ENCODE measurements around the gene LRTM2.

DNA sequence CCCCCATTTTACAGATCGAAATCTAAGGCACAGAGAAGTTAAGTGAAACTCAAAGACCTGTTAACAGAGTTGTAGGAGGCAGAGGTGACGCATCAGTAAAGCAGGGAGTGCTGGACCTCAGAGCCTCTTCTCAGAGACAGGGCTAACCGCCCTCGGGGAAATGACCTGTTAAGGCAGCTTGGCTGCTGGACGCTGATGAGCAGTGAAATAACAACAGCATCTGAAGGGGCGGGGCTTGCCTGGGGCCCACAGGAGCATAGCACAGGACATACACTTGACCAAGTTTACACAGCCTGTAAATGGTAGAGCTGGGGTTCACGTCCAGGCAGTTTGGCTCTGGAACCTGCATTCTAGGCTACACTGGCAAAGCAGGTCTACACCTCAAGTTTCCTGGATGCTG lies 39.3 kb downstream of the LRTM2 start:
- TF ChIP-seq, protein P1, sequence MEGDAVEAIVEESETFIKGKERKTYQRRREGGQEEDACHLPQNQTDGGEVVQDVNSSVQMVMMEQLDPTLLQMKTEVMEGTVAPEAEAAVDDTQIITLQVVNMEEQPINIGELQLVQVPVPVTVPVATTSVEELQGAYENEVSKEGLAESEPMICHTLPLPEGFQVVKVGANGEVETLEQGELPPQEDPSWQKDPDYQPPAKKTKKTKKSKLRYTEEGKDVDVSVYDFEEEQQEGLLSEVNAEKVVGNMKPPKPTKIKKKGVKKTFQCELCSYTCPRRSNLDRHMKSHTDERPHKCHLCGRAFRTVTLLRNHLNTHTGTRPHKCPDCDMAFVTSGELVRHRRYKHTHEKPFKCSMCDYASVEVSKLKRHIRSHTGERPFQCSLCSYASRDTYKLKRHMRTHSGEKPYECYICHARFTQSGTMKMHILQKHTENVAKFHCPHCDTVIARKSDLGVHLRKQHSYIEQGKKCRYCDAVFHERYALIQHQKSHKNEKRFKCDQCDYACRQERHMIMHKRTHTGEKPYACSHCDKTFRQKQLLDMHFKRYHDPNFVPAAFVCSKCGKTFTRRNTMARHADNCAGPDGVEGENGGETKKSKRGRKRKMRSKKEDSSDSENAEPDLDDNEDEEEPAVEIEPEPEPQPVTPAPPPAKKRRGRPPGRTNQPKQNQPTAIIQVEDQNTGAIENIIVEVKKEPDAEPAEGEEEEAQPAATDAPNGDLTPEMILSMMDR (IDR thresholded peaks at IDR 0.05): no peak
- no peak for TF ChIP-seq ZFX (IDR thresholded peaks at IDR 0.05; ENCODE audit: borderline replicate concordance)
